ENCODE measurements around the gene DIP2A. TPM values are rescaled to one million over a fixed set of nuclear protein-coding genes. Genes with fewer than 3 reads are reported as not detected.
A peak's percentile ranks its signal among the peaks of the same experiment; 100 is the strongest.
"Not testable (repeated sequence)": the region's sequence is repeated elsewhere in the genome, so short reads cannot be mapped to it uniquely, and the experiment has no call there.

The DIP2A gene
- total RNA-seq, 2 experiments from 2014 or later, result 52.9 to 53.2 TPM

DNA sequence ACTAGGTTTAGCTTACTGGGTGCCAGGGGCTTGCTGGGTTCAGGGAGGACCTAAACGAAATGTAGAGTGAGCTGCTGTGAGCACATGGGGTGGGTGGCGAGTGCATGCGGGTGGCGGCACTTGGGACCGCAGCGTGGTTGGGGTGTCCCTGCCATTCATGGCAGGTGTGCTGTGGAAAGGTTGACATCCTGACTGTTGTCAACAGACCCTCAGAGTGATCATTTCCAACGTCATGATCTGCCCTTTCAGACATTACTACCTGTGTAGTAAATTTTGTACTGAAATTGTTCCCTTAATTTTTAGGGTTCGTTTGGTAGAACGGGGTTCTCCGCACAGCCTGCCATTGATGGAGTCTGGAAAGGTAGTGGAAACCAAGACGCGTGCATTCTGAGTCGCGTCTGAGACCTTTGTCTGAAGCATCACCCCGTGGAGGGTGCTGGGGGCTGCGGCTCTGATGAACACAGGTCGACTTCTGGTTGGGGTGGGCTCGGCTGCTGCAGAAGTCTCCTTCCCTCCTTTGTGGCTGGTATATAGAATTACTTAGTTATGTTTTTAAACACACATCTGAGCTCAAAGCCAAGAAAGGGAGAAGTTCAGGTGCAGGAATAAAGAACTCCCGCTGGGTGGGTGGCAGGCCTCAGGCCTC, 102.9 kb downstream of the DIP2A start:
- ChIA-PET CTCF (no interaction called here), POLR2A (interaction anchor here (1.2 to 4.5 kb wide), 4 partner anchors 10 to 103 kb away, joined by 3 to 52 read pairs (median 20); partner anchors contain the start of genes DIP2A and PRMT2)
- Mint-ChIP-seq H3K36me3 (ENCODE audit: low read depth) (peaks cover 69% of the 10 kb centered on the region), H3K4me1 (peaks cover 34% of the 10 kb centered on the region), H3K4me3 (no peak overlapping the region), H3K9me3 (no peaks in the 10 kb centered on the region), H3K27ac (peak overlapping the region; percentile 22), H3K27me3 (no peaks in the 10 kb centered on the region)
- no peak for DNase-seq

DNA sequence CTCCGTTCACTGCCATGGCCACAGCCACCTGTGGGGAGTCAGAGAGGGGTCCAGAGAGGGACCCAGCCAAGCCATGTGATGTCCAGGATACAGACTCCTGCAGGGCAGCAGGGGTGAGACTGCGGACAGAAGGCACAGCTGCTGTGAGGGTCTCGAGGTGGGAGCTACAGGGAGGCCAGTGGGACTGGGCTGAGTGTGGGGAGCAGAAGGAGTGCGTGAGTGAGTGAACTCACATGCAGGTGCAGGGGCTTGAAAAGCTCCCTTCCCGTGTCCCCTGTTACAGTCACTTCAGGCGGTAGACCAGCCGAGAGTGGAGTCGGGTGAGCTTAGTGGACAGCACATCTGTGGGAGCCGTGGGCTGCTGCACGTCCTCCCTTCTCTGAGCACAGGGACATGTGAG, 103.8 kb downstream of the DIP2A start:
- Mint-ChIP-seq H3K36me3 (ENCODE audit: low read depth) (peaks cover 68% of the 10 kb centered on the region), H3K9me3 (no peaks in the 10 kb centered on the region), H3K4me1 (peaks cover 39% of the 10 kb centered on the region), H3K27ac (no peak overlapping the region), H3K27me3 (no peaks in the 10 kb centered on the region), H3K4me3 (no peak overlapping the region)
- ChIA-PET POLR2A (interaction anchor here (0.9 to 2.4 kb wide), 4 partner anchors 10 to 73 kb away, joined by 3 to 10 read pairs (median 4); partner anchors contain the start of gene PRMT2), CTCF (no interaction called here)
- DNase-seq, result peak; percentile 14

DNA sequence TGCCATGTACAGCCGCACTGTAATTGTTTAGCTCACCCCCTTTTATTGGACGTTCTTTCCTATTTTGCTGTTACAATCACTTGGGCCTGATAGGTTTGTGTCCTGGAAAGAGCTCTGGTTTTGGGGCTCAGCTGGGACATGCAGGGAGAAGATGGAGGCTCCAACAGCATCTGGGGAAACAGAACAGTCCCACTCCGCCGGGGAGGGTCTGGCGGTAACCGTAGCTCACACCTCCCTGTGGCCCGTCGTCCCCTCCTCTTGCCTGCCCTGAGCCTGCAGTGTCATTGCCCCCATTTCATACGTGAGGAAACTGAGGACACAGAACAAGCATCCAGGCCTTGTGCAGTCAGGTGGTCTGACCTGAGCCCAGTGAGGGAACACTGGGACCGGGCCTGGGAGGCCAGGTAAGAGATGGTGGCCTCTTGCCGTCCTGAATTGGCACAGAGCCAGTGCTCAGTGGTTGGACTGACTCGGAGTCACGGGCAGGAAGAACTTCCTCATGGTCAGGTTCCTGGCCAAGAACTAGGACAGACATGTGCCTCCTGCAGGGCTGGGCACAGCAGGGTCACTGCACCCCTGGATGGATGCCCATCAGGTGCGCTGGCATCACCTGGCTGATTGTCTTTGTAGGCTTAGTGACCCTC, 104.4 kb downstream of the DIP2A start:
- POLR2A ChIA-PET, result interaction anchor here (0.9 to 2.4 kb wide), 4 partner anchors 11 to 72 kb away, joined by 3 to 10 read pairs (median 4); partner anchors contain the start of gene PRMT2
- no peak overlapping the region for H3K4me3 Mint-ChIP-seq

DNA sequence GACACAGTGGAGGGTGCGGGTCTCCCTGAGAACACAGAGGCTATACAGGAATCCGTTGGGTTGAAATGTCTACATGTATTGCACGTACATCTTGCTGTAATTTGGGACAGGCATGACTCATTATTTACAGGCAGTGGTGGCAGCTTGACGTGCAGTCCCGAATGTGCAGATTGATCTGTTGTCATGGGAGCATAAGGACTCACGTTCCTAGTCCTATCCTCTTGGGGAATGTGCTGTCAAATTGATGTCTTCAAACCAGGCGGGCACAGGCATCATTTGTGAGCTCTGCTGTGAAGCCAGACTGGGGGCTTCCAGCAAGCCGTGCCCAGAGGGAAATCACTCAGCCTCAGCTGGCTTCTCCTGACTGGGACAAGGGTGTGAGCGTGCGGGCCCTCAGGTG, 105.7 kb downstream of the DIP2A start:
- Mint-ChIP-seq H3K27me3 (no peaks in the 10 kb centered on the region), H3K27ac (no peak overlapping the region), H3K4me1 (peaks cover 33% of the 10 kb centered on the region), H3K4me3 (no peak overlapping the region), H3K9me3 (no peaks in the 10 kb centered on the region), H3K36me3 (ENCODE audit: low read depth) (peaks cover 76% of the 10 kb centered on the region)
- POLR2A ChIA-PET, result interaction anchor here (0.8 to 2.4 kb wide), 2 partner anchors 12 to 71 kb away, joined by 4 to 10 read pairs; partner anchors contain the start of gene PRMT2
- CTCF ChIA-PET, result no interaction called here
- no peak for DNase-seq

More for the DNA sequence above, 104.4 kb downstream of the DIP2A start:
- H3K27ac Mint-ChIP-seq, result no peak overlapping the region
- no peak for DNase-seq
- no peaks in the 10 kb centered on the region for H3K27me3 Mint-ChIP-seq
- H3K9me3 Mint-ChIP-seq, result no peaks in the 10 kb centered on the region
- peaks cover 69% of the 10 kb centered on the region for H3K36me3 Mint-ChIP-seq (ENCODE audit: low read depth)
- CTCF ChIA-PET, result no interaction called here
- peaks cover 43% of the 10 kb centered on the region for H3K4me1 Mint-ChIP-seq

DNA sequence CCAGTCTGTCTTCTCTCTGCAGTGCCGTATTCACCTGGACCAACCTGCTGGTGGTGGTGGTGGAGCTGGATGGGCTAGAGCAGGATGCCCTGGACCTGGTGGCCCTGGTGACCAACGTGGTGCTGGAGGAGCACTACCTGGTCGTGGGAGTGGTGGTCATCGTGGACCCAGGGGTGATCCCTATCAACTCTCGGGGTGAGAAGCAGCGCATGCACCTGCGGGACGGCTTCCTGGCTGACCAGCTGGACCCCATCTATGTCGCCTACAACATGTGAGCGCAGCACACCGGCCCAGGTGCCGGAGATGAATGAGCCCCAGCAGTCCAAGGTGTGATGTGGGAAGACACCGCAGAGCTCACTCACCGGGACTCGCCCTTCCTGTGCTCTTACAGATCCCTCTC, 108.7 kb downstream of the DIP2A start:
- peaks cover 75% of the 10 kb centered on the region for H3K36me3 Mint-ChIP-seq (ENCODE audit: low read depth)
- ChIA-PET POLR2A (interaction anchor here (1.6 kb wide), 1 partner anchor 69 kb away, joined by 8 read pairs; the partner anchor contains the start of gene PRMT2), CTCF (no interaction called here)
- H3K27ac Mint-ChIP-seq, result no peak overlapping the region
- peaks cover 5% of the 10 kb centered on the region for H3K9me3 Mint-ChIP-seq
- H3K4me1 Mint-ChIP-seq, result peaks cover 11% of the 10 kb centered on the region
- DNase-seq, result no peak
- H3K27me3 Mint-ChIP-seq, result no peaks in the 10 kb centered on the region
- no peak overlapping the region for H3K4me3 Mint-ChIP-seq

DNA sequence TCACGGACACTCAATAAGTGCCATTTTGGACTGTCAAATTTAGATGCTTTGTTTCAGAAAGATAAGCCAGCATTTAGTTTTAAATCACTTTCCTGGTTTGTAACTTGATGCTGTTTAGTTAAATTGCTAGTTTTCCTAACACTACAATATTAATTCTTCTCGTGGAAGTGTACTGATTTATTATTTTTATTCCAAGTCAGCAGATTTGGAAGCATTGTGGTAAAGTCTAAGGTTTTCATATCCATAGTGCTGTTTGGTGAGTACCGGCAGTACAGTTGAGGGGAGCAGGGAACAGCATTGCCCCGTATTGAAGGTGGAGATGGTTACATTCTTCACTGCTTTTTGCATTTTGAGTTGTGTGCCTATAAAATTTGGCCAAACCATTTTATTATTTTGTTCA, 109.9 kb downstream of the DIP2A start:
- peaks cover 76% of the 10 kb centered on the region for H3K36me3 Mint-ChIP-seq (ENCODE audit: low read depth)
- H3K27me3 Mint-ChIP-seq, result no peaks in the 10 kb centered on the region
- H3K4me3 Mint-ChIP-seq, result no peak overlapping the region
- H3K4me1 Mint-ChIP-seq, result peaks cover 11% of the 10 kb centered on the region
- CTCF ChIA-PET, result interaction anchor here (0.7 kb wide), 1 partner anchor 17 kb away, joined by 3 read pairs; no protein-coding TSS in a partner anchor
- POLR2A ChIA-PET, result no interaction called here
- H3K27ac Mint-ChIP-seq, result no peak overlapping the region
- peaks cover 9% of the 10 kb centered on the region for H3K9me3 Mint-ChIP-seq
- DNase-seq, result no peak

DNA sequence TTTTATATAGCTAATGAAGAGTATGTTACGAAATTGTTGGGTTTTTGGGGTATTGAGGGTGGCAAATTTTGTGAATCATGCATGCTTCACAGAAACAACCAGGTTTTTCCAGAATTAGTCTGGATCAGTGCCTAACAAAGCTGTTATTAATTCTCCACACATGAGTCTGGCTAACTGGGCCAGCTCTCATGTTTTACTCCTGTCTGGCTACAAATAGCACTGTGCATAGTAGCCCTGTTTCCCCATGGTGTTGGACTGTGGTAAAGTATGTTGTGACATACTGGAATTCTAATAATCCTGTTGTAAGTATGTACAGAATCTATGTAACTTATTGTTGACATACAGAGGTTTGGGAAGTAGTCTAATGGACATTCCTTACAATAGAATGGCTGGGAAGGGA, 110.4 kb downstream of the DIP2A start:
- POLR2A ChIA-PET, result no interaction called here
- CTCF ChIA-PET, result interaction anchor here (0.7 kb wide), 1 partner anchor 17 kb away, joined by 3 read pairs; no protein-coding TSS in a partner anchor
- Mint-ChIP-seq H3K27me3 (no peaks in the 10 kb centered on the region), H3K9me3 (peaks cover 13% of the 10 kb centered on the region), H3K36me3 (ENCODE audit: low read depth) (peaks cover 77% of the 10 kb centered on the region), H3K4me1 (peaks cover 11% of the 10 kb centered on the region), H3K4me3 (no peak overlapping the region), H3K27ac (no peak overlapping the region)
- no peak for DNase-seq

DNA sequence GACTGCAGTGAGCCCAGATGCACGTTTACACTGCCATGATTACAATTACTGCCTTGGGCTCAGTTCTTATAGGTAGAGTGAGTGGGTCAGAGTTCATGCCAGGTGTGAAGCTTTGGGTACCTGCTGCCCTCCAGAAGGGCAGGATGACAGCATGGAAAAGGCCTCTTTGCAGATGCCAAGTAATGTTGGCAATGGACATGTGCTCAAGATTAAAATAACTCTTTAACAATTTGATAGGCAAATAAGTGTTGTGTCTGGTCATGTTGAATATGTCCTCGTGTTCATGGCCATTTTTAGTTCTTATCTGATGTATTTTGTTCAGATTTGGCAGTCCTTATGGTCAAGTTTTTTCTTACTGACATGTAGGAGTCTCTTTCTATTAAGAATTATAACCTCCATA, 111.4 kb downstream of the DIP2A start:
- ChIA-PET CTCF (no interaction called here), POLR2A (no interaction called here)
- Mint-ChIP-seq H3K9me3 (peaks cover 13% of the 10 kb centered on the region), H3K4me3 (no peak overlapping the region), H3K4me1 (peaks cover 11% of the 10 kb centered on the region), H3K27ac (no peak overlapping the region), H3K27me3 (no peaks in the 10 kb centered on the region), H3K36me3 (ENCODE audit: low read depth) (peaks cover 69% of the 10 kb centered on the region)
- no peak for DNase-seq

DNA sequence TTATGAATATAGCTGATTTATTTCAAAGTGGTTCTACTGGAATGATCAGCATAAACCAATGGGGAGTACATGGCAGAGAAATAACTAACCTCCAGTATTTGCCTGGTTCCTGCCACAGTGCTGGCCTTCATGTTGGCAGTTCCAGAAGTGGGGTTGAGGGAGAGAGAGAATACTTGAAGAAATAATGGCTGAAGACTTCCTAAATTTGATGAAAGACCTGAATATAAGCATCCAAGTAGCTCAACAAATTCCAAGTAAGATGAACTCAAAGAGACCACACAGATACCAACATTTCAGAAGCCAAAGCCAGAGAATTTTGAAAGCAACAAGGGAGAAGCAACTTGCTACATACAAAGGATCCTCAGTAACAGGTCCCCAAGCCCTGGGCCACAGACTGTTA, 111.9 kb downstream of the DIP2A start:
- POLR2A ChIA-PET, result no interaction called here
- peaks cover 13% of the 10 kb centered on the region for H3K4me1 Mint-ChIP-seq
- peaks cover 67% of the 10 kb centered on the region for H3K36me3 Mint-ChIP-seq (ENCODE audit: low read depth)
- H3K27me3 Mint-ChIP-seq, result no peaks in the 10 kb centered on the region
- DNase-seq, result no peak
- no peak overlapping the region for H3K27ac Mint-ChIP-seq
- CTCF ChIA-PET, result no interaction called here
- H3K4me3 Mint-ChIP-seq, result no peak overlapping the region
- H3K9me3 Mint-ChIP-seq, result peaks cover 13% of the 10 kb centered on the region

DNA sequence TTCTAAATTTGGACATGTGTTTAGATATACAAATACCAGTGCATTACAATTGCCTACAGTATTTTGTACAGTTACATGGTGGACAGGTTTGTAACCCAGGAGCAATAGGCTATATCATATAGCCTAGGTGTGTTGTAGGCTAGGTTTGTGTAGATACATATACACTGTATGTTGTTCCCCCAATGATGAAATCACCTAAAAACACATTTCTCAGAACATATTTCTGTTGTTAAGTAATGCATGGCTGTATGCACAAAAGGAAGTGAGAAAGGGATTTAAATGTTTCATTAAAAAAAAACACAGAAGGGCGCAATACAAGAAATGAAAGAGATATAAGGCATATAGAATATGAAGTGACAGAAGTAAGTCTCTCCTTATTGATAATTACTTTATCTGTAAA, 114.2 kb downstream of the DIP2A start:
- no peak for DNase-seq
- ChIA-PET POLR2A (no interaction called here), CTCF (interaction anchor here (1.0 to 1.2 kb wide), 2 partner anchors 62 to 166 kb away, joined by 3 read pairs; partner anchors contain the start of gene PRMT2)
- H3K9me3 Mint-ChIP-seq, result peaks cover 18% of the 10 kb centered on the region
- peaks cover 2% of the 10 kb centered on the region for H3K4me1 Mint-ChIP-seq
- no peak overlapping the region for H3K27ac Mint-ChIP-seq
- H3K36me3 Mint-ChIP-seq (ENCODE audit: low read depth), result peaks cover 54% of the 10 kb centered on the region
- no peak overlapping the region for H3K4me3 Mint-ChIP-seq
- no peaks in the 10 kb centered on the region for H3K27me3 Mint-ChIP-seq

DNA sequence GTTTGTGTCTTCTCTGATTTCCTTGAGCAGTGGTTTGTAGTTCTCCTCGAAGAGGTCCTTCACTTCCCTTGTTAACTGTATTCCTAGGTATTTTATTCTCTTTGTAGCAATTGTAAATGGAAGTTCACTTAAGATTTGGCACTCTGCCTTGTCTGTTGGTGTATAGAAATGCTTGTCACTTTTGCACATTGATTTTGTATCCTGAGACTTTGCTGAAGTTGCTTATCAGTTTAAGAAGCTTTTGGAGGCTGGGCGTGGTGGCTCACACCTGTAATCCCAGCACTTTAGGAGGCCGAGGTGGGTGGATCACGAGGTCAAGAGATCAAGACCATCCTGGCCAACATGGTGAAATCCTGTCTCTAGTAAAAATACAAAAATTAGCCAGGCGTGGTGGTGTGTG, 119.1 kb downstream of the DIP2A start:
- POLR2A ChIA-PET, result not testable (repeated sequence)

DNA sequence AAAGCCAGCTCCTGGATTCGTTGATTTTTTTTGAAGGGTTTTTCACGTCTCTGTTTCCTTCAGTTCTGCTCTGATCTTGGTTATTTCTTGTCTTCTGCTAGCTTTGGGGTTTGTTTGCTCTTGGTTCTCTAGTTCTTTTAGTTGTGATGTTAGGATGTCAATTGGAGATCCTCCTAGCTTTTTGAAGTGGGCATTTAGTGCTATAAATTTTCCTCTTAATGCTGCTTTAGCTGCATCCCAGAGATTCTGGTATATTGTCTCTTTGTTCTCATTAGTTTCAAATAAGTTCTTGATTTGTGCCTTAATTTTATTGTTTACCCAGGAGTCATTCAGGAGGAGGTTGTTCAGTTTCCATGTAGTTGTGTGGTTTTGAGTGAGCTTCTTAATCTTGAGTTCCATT, 120.7 kb downstream of the DIP2A start:
- H3K4me1 Mint-ChIP-seq, CTCF ChIA-PET, H3K27me3 Mint-ChIP-seq, POLR2A ChIA-PET, H3K27ac Mint-ChIP-seq, H3K4me3 Mint-ChIP-seq, DNase-seq: not testable (repeated sequence)
- Mint-ChIP-seq H3K36me3 (ENCODE audit: low read depth) (peaks cover 60% of the 10 kb centered on the region), H3K9me3 (peaks cover 46% of the 10 kb centered on the region)

More for the DNA sequence above, 119.1 kb downstream of the DIP2A start:
- H3K27me3 Mint-ChIP-seq, H3K4me3 Mint-ChIP-seq, H3K4me1 Mint-ChIP-seq, DNase-seq, H3K27ac Mint-ChIP-seq, CTCF ChIA-PET: not testable (repeated sequence)
- Mint-ChIP-seq H3K9me3 (peaks cover 42% of the 10 kb centered on the region), H3K36me3 (ENCODE audit: low read depth) (peaks cover 60% of the 10 kb centered on the region)

DNA sequence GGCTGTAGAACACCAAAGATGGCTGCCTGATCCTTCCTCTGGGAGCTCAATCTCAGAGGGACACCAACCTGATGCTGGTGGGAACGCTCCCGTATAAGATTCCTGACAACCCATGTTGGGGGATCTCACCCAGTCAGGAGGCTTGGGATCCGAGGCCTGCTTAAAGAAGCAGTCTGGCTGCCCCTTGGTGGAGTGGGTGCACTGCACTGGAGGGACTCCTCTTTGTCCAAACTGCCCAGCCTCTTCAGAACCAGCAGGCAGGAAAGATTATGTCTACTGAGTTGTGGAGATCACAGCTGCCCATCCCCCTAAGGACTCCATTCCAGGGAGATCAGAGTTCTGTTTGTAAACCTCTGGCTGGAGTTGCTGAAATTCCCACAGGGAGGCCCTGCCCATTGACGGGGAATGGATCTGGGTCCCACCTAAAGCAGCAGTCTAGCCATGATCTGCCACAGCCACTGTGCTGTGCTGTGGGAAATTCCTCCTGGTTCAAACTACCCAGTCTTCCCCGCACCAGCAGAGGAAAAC, 123.2 kb downstream of the DIP2A start:
- CTCF ChIA-PET, result no interaction called here
- Mint-ChIP-seq H3K4me3 (no peak overlapping the region), H3K4me1 (no peaks in the 10 kb centered on the region), H3K27me3 (peaks cover 4% of the 10 kb centered on the region), H3K36me3 (ENCODE audit: low read depth) (peaks cover 58% of the 10 kb centered on the region), H3K9me3 (peaks cover 61% of the 10 kb centered on the region), H3K27ac (no peak overlapping the region)
- DNase-seq, result no peak
- POLR2A ChIA-PET, result interaction anchor here (1.2 kb wide), 1 partner anchor 54 kb away, joined by 3 read pairs; the partner anchor contains the start of gene PRMT2
